ENCODE measurements around the gene APOH. TPM values are rescaled to one million over a fixed set of nuclear protein-coding genes. Genes with fewer than 3 reads are reported as not detected.

The APOH gene
- total RNA-seq, 1 donor from 2014 or later, result not detected

- no peak for TF ChIP-seq CTCF (IDR thresholded peaks at IDR 0.05)
- Mint-ChIP-seq H3K4me3 (ENCODE audit: unreplicated experiment) (no peak overlapping the region), H3K36me3 (ENCODE audit: unreplicated experiment) (no peaks in the 10 kb centered on the region), H3K27ac (ENCODE audit: unreplicated experiment) (no peak overlapping the region), H3K9me3 (ENCODE audit: unreplicated experiment) (no peaks in the 10 kb centered on the region), H3K4me1 (ENCODE audit: unreplicated experiment) (peaks cover 4% of the 10 kb centered on the region), H3K27me3 (ENCODE audit: unreplicated experiment) (peaks cover 5% of the 10 kb centered on the region)
- no peak for DNase-seq (ENCODE audit: extremely low spot score, unreplicated experiment)
Observed at GRCh38 chr17:66235377-66235994, 6.3 kb upstream of the APOH start.

GRCh38 chr17:66234611-66235010 is 5.4 kb upstream of the APOH start:
- TF ChIP-seq CTCF (IDR thresholded peaks at IDR 0.05), result no peak
- no peaks in the 10 kb centered on the region for H3K9me3 Mint-ChIP-seq (ENCODE audit: unreplicated experiment)
- no peak overlapping the region for H3K27ac Mint-ChIP-seq (ENCODE audit: unreplicated experiment)
- H3K4me1 Mint-ChIP-seq (ENCODE audit: unreplicated experiment), result no peaks in the 10 kb centered on the region
- H3K36me3 Mint-ChIP-seq (ENCODE audit: unreplicated experiment), result no peaks in the 10 kb centered on the region
- no peak for DNase-seq (ENCODE audit: extremely low spot score, unreplicated experiment)
- H3K27me3 Mint-ChIP-seq (ENCODE audit: unreplicated experiment), result peaks cover 11% of the 10 kb centered on the region
- no peak overlapping the region for H3K4me3 Mint-ChIP-seq (ENCODE audit: unreplicated experiment)

DNA sequence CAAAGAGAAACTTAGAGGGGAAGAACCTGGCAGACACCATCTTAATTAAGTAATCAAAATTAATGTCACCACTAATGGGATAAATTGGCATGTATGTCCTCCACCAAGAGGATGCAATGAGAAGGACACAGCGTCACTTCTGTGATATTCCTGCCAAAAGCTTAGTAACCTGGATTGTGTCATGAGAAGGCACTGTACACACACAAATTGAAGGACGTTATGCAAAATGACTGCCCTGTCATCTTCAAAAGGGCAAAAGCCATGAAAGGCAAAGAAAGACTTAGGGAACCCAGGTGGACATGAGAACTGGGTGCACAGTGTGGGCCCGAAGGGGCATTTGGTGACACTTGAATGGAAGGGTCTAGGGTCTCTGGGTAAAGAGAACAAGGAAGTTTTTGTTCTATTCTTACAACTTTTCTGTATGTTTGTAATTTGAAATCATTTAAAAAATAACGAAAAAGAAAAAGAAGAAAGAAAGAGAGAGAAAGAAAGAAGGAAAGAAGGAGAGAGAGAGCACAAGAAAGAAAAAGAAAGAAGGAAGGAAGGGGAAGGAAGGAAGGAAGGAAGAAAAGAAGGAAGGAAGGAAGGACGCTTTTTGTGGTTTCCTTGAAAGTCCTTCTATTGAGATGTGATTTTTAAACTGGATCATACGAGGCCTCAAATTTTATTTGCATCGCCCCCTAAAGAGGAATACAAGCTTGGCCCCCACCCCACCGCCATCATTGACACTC is 4.0 kb upstream of the APOH start:
- Mint-ChIP-seq H3K4me3 (ENCODE audit: unreplicated experiment) (no peak overlapping the region), H3K27ac (ENCODE audit: unreplicated experiment) (no peak overlapping the region), H3K36me3 (ENCODE audit: unreplicated experiment) (no peaks in the 10 kb centered on the region), H3K9me3 (ENCODE audit: unreplicated experiment) (no peaks in the 10 kb centered on the region), H3K27me3 (ENCODE audit: unreplicated experiment) (peaks cover 14% of the 10 kb centered on the region), H3K4me1 (ENCODE audit: unreplicated experiment) (no peaks in the 10 kb centered on the region)
- TF ChIP-seq CTCF (IDR thresholded peaks at IDR 0.05), result no peak
- no peak for DNase-seq (ENCODE audit: extremely low spot score, unreplicated experiment)

DNA sequence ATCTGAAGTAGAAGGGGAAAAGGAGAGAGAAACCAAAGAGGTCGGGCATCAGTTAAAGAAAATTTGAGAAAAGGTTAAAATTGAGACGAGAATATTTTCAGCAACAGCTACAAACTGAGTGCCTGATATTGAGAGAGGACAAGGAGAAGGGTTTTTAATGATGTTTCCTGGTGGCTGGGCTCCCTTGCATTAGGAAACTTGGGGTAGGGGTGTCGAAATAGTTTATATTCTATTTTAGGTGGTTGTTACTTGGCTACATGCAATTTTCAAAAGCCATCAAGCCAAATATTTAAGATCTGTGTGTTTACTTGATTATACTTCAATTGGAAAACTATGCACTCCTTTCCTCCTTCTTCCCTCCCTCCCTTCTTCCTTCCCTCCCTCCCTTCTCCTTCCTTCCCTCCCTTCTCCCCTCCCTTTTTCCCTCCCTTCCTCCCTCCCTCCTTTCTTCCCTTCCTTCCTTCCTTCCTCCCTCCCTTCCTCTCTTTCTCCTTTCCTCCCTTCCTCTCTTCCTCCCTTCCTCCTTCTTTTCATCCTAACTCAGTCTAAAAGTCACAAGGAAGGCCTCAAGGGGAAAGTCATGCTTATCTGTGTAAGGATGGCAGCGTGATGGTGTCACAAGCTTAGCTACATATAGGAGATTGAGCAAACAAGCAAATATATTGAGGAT is 1.8 kb upstream of the APOH start:
- H3K4me1 Mint-ChIP-seq (ENCODE audit: unreplicated experiment), result no peaks in the 10 kb centered on the region
- H3K36me3 Mint-ChIP-seq (ENCODE audit: unreplicated experiment), result no peaks in the 10 kb centered on the region
- H3K27me3 Mint-ChIP-seq (ENCODE audit: unreplicated experiment), result peaks cover 21% of the 10 kb centered on the region

More for the DNA sequence above, 1.8 kb upstream of the APOH start:
- no peak overlapping the region for H3K4me3 Mint-ChIP-seq (ENCODE audit: unreplicated experiment)
- DNase-seq (ENCODE audit: extremely low spot score, unreplicated experiment), result no peak
- no peak for TF ChIP-seq CTCF (IDR thresholded peaks at IDR 0.05)
- H3K9me3 Mint-ChIP-seq (ENCODE audit: unreplicated experiment), result no peaks in the 10 kb centered on the region
- no peak overlapping the region for H3K27ac Mint-ChIP-seq (ENCODE audit: unreplicated experiment)

Measured in osteocyte (in vitro differentiated cells).